MCF 10A (cell line): ENCODE data around the gene SOBP. TPM values are rescaled to one million over a fixed set of nuclear protein-coding genes. Genes with fewer than 3 reads are reported as not detected.

ENCODE experiments used
- BruUV-seq: library from RNA; stranded (reverse); fragments of 400-500 nt; replicated peaks from 2 replicates; lab custom pipeline; 2021; lab: Mats Ljungman, UMichigan
- CTCF ChIA-PET: fragments of 300-600 bp; sonication (Branson Sonifier 250); formaldehyde crosslinking; extraction: SDS; loops from one replicate; lab custom pipeline; 2021; ENCODE audit warnings: antibody characterized with exemption, inconsistent platforms; lab: Yijun Ruan, JAX
- POLR2A ChIA-PET: fragments of 300-600, 350-650 bp; sonication (Branson Sonifier 250); formaldehyde crosslinking; extraction: SDS; loops from one replicate; lab custom pipeline; 2020; ENCODE audit warnings: antibody characterized with exemption, inconsistent platforms; lab: Yijun Ruan, JAX
- DNase-seq: peaks from one replicate; pipeline ENCODE4 v3.0.0-alpha.2; 2018; ENCODE audit not compliant: unreplicated experiment
- H3K27ac Mint-ChIP-seq: one replicate; pipeline ENCODE4 v1.8.0; 2022; ENCODE audit warnings: mild to moderate bottlenecking, low read depth, mixed read lengths; ENCODE audit not compliant: unreplicated experiment
- H3K27me3 Mint-ChIP-seq: one replicate; pipeline ENCODE4 v1.8.0; 2022; ENCODE audit warnings: mixed read lengths; ENCODE audit not compliant: insufficient read depth, unreplicated experiment
- H3K36me3 Mint-ChIP-seq: one replicate; pipeline ENCODE4 v1.8.0; 2022; ENCODE audit warnings: mild to moderate bottlenecking, moderate library complexity, mixed read lengths; ENCODE audit not compliant: insufficient read depth, unreplicated experiment
- H3K4me1 Mint-ChIP-seq: one replicate; pipeline ENCODE4 v1.8.0; 2022; ENCODE audit warnings: mixed read lengths; ENCODE audit not compliant: insufficient read depth, unreplicated experiment
- H3K4me3 Mint-ChIP-seq: one replicate; pipeline ENCODE4 v1.8.0; 2022; ENCODE audit warnings: mild to moderate bottlenecking, moderate library complexity, mixed read lengths; ENCODE audit not compliant: unreplicated experiment
- H3K9me3 Mint-ChIP-seq: one replicate; pipeline ENCODE4 v1.8.0; 2022; ENCODE audit warnings: mixed read lengths; ENCODE audit not compliant: unreplicated experiment
- CTCF ChIP-seq: fragments of 200-600 bp; IDR thresholded peaks from one replicate; pipeline ENCODE4 v1.8.0; 2022; ENCODE audit warnings: antibody characterized with exemption, mild to moderate bottlenecking; ENCODE audit not compliant: unreplicated experiment
- intact Hi-C: fragments of 100-400 bp; cut with micrococcal nuclease; formaldehyde crosslinking; loops from 2 replicates; pipeline ENCODE4 v1.14.1; 2022
- total RNA-seq: library from RNA; stranded (reverse); gene quantifications from 2 replicates; pipeline ENCODE4 v1.2.3, GENCODE V29; 2022

SOBP gene
- total RNA-seq, 1 experiment from 2014 or later, result 0.21 TPM

GRCh38 chr6:107448776-107449175 lies 41.1 kb upstream of the SOBP start:
- ChIA-PET POLR2A (no interaction called here), CTCF (no interaction called here)
- H3K4me1 Mint-ChIP-seq, result no peaks in the 10 kb centered on the region
- H3K27me3 Mint-ChIP-seq, result no peaks in the 10 kb centered on the region
- no peak for DNase-seq
- BruUV-seq, result no TSS peak
- peaks cover 4% of the 10 kb centered on the region for H3K36me3 Mint-ChIP-seq
- peaks cover 17% of the 10 kb centered on the region for H3K9me3 Mint-ChIP-seq
- no peak overlapping the region for H3K4me3 Mint-ChIP-seq
- H3K27ac Mint-ChIP-seq, result no peak overlapping the region
- intact Hi-C loops, result no loop called here
- no peak for TF ChIP-seq CTCF

- H3K36me3 Mint-ChIP-seq, result no peaks in the 10 kb centered on the region
- H3K9me3 Mint-ChIP-seq, result no peaks in the 10 kb centered on the region
These were observed 31.1 kb upstream of the SOBP start for GRCh38 chr6:107458672-107459282.

GRCh38 chr6:107459283-107460082 lies 30.4 kb upstream of the SOBP start, which contains the start of gene PDSS2:
Gene PDSS2, minus strand, starts transcription at chr6:107459564. Its CDS starts 279 bp downstream, at chr6:107459285.
- BruUV-seq, result no TSS peak
- Mint-ChIP-seq H3K4me3 (peak within 1 kb of the TSS; percentile 81), H3K27me3 (no peaks in the 10 kb centered on the region), H3K27ac (peak within 1 kb of the TSS; percentile 94), H3K4me1 (peaks cover 21% of the 10 kb centered on the region), H3K36me3 (no peaks in the 10 kb centered on the region), H3K9me3 (no peaks in the 10 kb centered on the region)
- POLR2A ChIA-PET, result interaction anchor here (0.5 to 3.4 kb wide), 37 partner anchors 10 to 1966 kb away, joined by 3 to 31 read pairs (median 4); partner anchors contain the start of gene BEND3
- CTCF ChIA-PET, result interaction anchor here (0.6 to 2.5 kb wide), 17 partner anchors 11 to 1592 kb away, joined by 3 to 15 read pairs (median 3); no protein-coding TSS in a partner anchor
- intact Hi-C loops, result loop anchor here (1.0 to 2.0 kb wide), 3 partner anchors 141 to 345 kb away; no protein-coding TSS in a partner anchor
- peak; percentile 98 for DNase-seq
- peak; percentile 47 for TF ChIP-seq CTCF

More at GRCh38 chr6:107458672-107459282, 31.1 kb upstream of the SOBP start:
- peak overlapping the region; percentile 81 for H3K4me3 Mint-ChIP-seq
- POLR2A ChIA-PET, result interaction anchor here (0.5 to 3.4 kb wide), 33 partner anchors 10 to 1965 kb away, joined by 3 to 31 read pairs (median 4); partner anchors contain the start of gene BEND3
- CTCF ChIA-PET, result interaction anchor here (0.6 to 2.5 kb wide), 20 partner anchors 14 to 1592 kb away, joined by 3 to 15 read pairs (median 4); no protein-coding TSS in a partner anchor
- peak overlapping the region; percentile 94 for H3K27ac Mint-ChIP-seq
- TSS peak; percentile 36 for BruUV-seq
- peak; percentile 33 for DNase-seq
- no peak for TF ChIP-seq CTCF
- H3K4me1 Mint-ChIP-seq, result peaks cover 21% of the 10 kb centered on the region
- intact Hi-C loops, result loop anchor here (1.0 to 2.0 kb wide), 3 partner anchors 140 to 344 kb away; no protein-coding TSS in a partner anchor
- H3K27me3 Mint-ChIP-seq, result no peaks in the 10 kb centered on the region
